DMS79 treated with DMSO at 0.1 percent for 48 hours (cell line): ENCODE data around the gene PCDHGA7.
"Not testable (repeated sequence)": the region's sequence is repeated elsewhere in the genome, so short reads cannot be mapped to it uniquely, and the experiment has no call there.

ENCODE experiments used
- DNase-seq: peaks from one replicate; lab custom pipeline; 2025; lab: John Stamatoyannopoulos, UW

Gene PCDHGA7

GRCh38 chr5:141398608-141399007 is 16.1 kb downstream of the PCDHGA7 start:
- no peak for DNase-seq

- DNase-seq: no peak
Measured at GRCh38 chr5:141399555-141400258, 17.2 kb downstream of the PCDHGA7 start.

- no peak for DNase-seq
Measured at GRCh38 chr5:141402553-141403243, 20.2 kb downstream of the PCDHGA7 start, which contains the start of gene PCDHGA9. PCDHGA9 (plus strand) TSS chr5:141402778; CDS start chr5:141402953, 175 bp downstream.

- no peak for DNase-seq
Measured at GRCh38 chr5:141403387-141403786, 20.8 kb downstream of the PCDHGA7 start.

- not testable (repeated sequence) for DNase-seq
Measured at GRCh38 chr5:141407790-141408505, 25.4 kb downstream of the PCDHGA7 start, which contains the start of gene PCDHGB6. PCDHGB6 (plus strand) TSS chr5:141408021; CDS start chr5:141408203, 182 bp downstream.

GRCh38 chr5:141409598-141410306 is 27.2 kb downstream of the PCDHGA7 start:
- DNase-seq: no peak

- DNase-seq: no peak
Measured at GRCh38 chr5:141411575-141411974, 29.0 kb downstream of the PCDHGA7 start.

- no peak for DNase-seq
Measured at GRCh38 chr5:141412854-141413539, 30.5 kb downstream of the PCDHGA7 start, which contains the start of gene PCDHGA10. PCDHGA10 (plus strand) TSS chr5:141412987; CDS start chr5:141413176, 189 bp downstream.

GRCh38 chr5:141413540-141414069 is 31.1 kb downstream of the PCDHGA7 start:
- no peak for DNase-seq

GRCh38 chr5:141414548-141415274 is 32.2 kb downstream of the PCDHGA7 start:
- DNase-seq: not testable (repeated sequence)

- not testable (repeated sequence) for DNase-seq
Measured at GRCh38 chr5:141415275-141415618, 32.7 kb downstream of the PCDHGA7 start.

- DNase-seq: not testable (repeated sequence)
Measured at GRCh38 chr5:141417494-141418172, 35.1 kb downstream of the PCDHGA7 start, which contains the start of gene PCDHGB7. PCDHGB7 (plus strand) TSS chr5:141417677; CDS start chr5:141417860, 183 bp downstream.

- no peak for DNase-seq
Measured at GRCh38 chr5:141419074-141419880, 36.7 kb downstream of the PCDHGA7 start.

GRCh38 chr5:141420855-141421488 is 38.4 kb downstream of the PCDHGA7 start, which contains the start of gene PCDHGA11:
PCDHGA11 (plus strand) TSS chr5:141421051; CDS start chr5:141421228, 177 bp downstream.
- DNase-seq: no peak

GRCh38 chr5:141421489-141421855 is 38.9 kb downstream of the PCDHGA7 start:
- DNase-seq: no peak

- DNase-seq: no peak
Measured at GRCh38 chr5:141422742-141423291, 40.3 kb downstream of the PCDHGA7 start.

GRCh38 chr5:141427783-141428426 is 45.4 kb downstream of the PCDHGA7 start:
- DNase-seq: no peak
